Tibial nerve (tissue), 4 donors: Measurements from ENCODE around the gene TSSK6. TPM values are rescaled to one million over a fixed set of nuclear protein-coding genes. Genes with fewer than 3 reads are reported as not detected.

Experiments
- DNase-seq, 2 donors: peaks; one replicate each; pipeline ENCODE4 v3.0.0-alpha.2; 2019; ENCODE audit warnings: low spot score in 2 of 2
- H3K27ac ChIP-seq, 4 donors: fragments of 200-600 bp; sonication (generic) in 3 of 4; one replicate each; pipeline ENCODE4 v1.5.1; 2017 to 2019; ENCODE audit warnings: mild to moderate bottlenecking in 1 of 4
- H3K27me3 ChIP-seq, 2 donors: fragments of 200-600 bp; sonication (generic) in 1 of 2; one replicate each; pipeline versions ENCODE4 v1.5.1 to v1.6.0; 2017 to 2019
- H3K36me3 ChIP-seq, 3 donors: fragments of 200-600 bp; sonication (generic); one replicate each; pipeline ENCODE4 v1.5.1; 2018 to 2019
- H3K4me1 ChIP-seq, 4 donors: fragments of 200-600 bp; sonication (generic) in 3 of 4; one replicate each; pipeline ENCODE4 v1.5.1; 2017 to 2019
- H3K4me3 ChIP-seq, 4 donors: fragments of 200-600 bp; sonication (generic) in 3 of 4; one replicate each; pipeline ENCODE4 v1.5.1; 2017 to 2019; ENCODE audit warnings: mild to moderate bottlenecking in 1 of 4, moderate library complexity in 1 of 4
- H3K9me3 ChIP-seq, 4 donors: fragments of 200-600 bp; sonication (generic) in 3 of 4; one replicate each; pipeline ENCODE4 v1.5.1; 2017 to 2019
- EP300 ChIP-seq, 2 donors: sonication (generic); formaldehyde crosslinking; IDR thresholded peaks; one replicate each; pipeline ENCODE4 v1.6.1; 2017; ENCODE audit warnings: antibody characterized with exemption in 2 of 2, mild to moderate bottlenecking in 1 of 2
- POLR2A ChIP-seq, 2 donors: fragments of 450-650 bp; IDR thresholded peaks; one replicate each; pipeline ENCODE4 v1.6.1; 2017; ENCODE audit warnings: antibody characterized with exemption in 2 of 2, mild to moderate bottlenecking in 2 of 2, moderate library complexity in 2 of 2
- WGBS, 2 donors: methylation state at CpG; one replicate each; pipeline ENCODE4 v1.1.5; 2018; 5-methylcytosine and 5-hydroxymethylcytosine counted together
- total RNA-seq, 4 donors: library from RNA; depleted of rRNA; stranded (reverse); fragments of >200 nt; gene quantifications; one replicate each; pipeline ENCODE4 v1.1.0, GENCODE V29; 2016
- TF ChIP-seq, protein P1 (sequence below), 5 experiments: fragments of 200-600 bp in 3 of 5; fragments of 450-650 bp in 2 of 5; sonication (generic) in 3 of 5; IDR thresholded peaks; one replicate each; pipeline ENCODE4 v1.5.1; 2016 to 2019; ENCODE audit warnings: antibody characterized with exemption in 5 of 5, mild to moderate bottlenecking in 3 of 5, moderate library complexity in 2 of 5

Gene TSSK6
- total RNA-seq, 4 donors from 2014 or later: 1.8 to 7.2 (median 3.7) TPM

DNA sequence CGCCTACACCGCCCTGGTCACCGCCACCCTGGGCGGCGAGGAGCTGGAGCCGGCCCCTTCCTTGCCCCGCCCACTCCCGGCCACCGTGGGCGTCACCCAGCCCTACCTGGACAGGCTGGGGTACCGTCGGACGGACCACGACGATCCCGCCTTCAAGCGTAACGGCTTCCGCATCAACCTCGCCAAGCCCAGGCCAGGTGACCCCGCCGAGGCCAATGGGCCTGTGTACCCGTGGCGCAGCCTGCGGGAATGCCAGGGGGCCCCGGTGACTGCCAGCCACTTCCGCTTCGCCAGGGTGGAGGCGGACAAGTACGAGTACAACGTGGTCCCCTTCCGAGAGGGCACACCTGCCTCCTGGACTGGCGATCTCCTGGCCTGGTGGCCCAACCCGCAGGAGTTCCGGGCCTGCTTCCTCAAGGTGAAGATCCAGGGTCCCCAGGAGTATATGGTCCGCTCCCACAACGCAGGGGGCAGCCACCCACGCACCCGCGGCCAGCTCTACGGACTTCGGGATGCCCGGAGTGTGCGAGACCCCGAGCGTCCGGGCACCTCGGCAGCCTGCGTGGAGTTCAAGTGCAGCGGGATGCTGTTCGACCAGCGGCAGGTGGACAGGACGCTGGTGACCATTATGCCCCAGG lies 29.7 kb upstream of the TSSK6 start:
- H3K27me3 ChIP-seq: peaks cover 2 to 86% of the 10 kb centered on the region in 2 donors
- H3K4me1 ChIP-seq: peaks cover 0 to 22% (median 10%) of the 10 kb centered on the region in 4 donors
- H3K9me3 ChIP-seq: peaks cover 0 to 4% (median 0%) of the 10 kb centered on the region in 4 donors
- DNase-seq: no peak
- H3K36me3 ChIP-seq: no peaks in the 10 kb centered on the region
- no peak overlapping the region for H3K27ac ChIP-seq
- H3K4me3 ChIP-seq: no peak overlapping the region
- TF ChIP-seq POLR2A (IDR thresholded peaks at IDR 0.05) (no peak), EP300 (IDR thresholded peaks at IDR 0.05) (no peak)
- TF ChIP-seq, protein P1, sequence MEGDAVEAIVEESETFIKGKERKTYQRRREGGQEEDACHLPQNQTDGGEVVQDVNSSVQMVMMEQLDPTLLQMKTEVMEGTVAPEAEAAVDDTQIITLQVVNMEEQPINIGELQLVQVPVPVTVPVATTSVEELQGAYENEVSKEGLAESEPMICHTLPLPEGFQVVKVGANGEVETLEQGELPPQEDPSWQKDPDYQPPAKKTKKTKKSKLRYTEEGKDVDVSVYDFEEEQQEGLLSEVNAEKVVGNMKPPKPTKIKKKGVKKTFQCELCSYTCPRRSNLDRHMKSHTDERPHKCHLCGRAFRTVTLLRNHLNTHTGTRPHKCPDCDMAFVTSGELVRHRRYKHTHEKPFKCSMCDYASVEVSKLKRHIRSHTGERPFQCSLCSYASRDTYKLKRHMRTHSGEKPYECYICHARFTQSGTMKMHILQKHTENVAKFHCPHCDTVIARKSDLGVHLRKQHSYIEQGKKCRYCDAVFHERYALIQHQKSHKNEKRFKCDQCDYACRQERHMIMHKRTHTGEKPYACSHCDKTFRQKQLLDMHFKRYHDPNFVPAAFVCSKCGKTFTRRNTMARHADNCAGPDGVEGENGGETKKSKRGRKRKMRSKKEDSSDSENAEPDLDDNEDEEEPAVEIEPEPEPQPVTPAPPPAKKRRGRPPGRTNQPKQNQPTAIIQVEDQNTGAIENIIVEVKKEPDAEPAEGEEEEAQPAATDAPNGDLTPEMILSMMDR (IDR thresholded peaks at IDR 0.05): no peak
- whole genome bisulfite sequencing, 2 donors: 84 to 88% methylated on average over 22 to 24 of the region's 53 CpGs

DNA sequence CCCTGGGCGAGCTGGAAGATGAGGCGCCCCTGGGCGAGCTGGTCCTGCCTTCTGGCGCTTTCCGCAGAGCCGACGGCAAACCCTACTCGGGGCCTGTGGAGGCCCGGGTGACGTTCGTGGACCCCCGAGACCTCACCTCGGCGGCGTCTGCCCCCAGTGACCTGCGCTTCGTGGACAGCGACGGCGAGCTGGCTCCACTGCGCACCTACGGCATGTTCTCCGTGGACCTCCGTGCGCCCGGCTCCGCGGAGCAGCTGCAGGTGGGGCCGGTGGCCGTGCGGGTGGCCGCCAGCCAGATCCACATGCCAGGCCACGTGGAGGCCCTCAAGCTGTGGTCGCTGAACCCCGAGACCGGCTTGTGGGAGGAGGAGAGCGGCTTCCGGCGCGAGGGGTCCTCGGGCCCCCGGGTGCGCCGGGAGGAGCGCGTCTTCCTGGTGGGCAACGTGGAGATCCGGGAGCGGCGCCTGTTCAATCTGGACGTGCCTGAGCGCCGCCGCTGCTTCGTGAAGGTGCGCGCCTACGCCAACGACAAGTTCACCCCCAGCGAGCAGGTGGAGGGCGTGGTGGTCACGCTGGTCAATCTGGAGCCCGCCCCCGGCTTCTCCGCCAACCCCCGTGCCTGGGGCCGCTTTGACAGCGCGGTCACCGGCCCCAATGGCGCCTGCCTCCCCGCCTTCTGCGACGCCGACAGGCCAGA lies 29.1 kb upstream of the TSSK6 start:
- H3K4me1 ChIP-seq: peaks cover 0 to 27% (median 10%) of the 10 kb centered on the region in 4 donors
- no peak overlapping the region for H3K4me3 ChIP-seq
- H3K9me3 ChIP-seq: peaks cover 0 to 5% (median 0%) of the 10 kb centered on the region in 4 donors
- TF ChIP-seq, protein P1 (IDR thresholded peaks at IDR 0.05): no peak
- no peak for TF ChIP-seq EP300 (IDR thresholded peaks at IDR 0.05)
- TF ChIP-seq POLR2A (IDR thresholded peaks at IDR 0.05): no peak
- WGBS, 2 donors: 85 to 92% methylated on average over 44 to 70 of the region's 75 CpGs
- peaks cover 2 to 89% of the 10 kb centered on the region in 2 donors for H3K27me3 ChIP-seq
- no peaks in the 10 kb centered on the region for H3K36me3 ChIP-seq
- no peak overlapping the region for H3K27ac ChIP-seq
- DNase-seq: no peak

DNA sequence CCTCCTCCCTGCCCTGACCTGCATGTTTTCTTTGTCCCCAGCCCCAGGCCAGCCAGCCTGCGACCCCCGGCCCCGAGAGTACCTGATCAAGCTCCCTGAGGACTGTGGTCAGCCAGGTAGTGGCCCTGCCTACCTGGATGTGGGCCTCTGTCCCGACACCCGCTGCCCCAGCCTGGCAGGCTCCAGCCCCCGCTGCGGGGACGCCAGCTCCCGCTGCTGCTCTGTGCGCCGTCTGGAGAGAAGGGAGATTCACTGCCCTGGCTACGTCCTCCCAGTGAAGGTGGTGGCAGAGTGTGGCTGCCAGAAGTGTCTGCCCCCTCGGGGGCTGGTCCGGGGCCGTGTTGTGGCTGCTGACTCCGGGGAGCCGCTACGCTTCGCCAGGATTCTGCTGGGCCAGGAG lies 28.3 kb upstream of the TSSK6 start:
- H3K27me3 ChIP-seq: peaks cover 2 to 89% of the 10 kb centered on the region in 2 donors
- 85 to 87% methylated on average over 12 to 19 of the region's 19 CpGs for WGBS, 2 donors
- H3K4me1 ChIP-seq: peaks cover 0 to 33% (median 14%) of the 10 kb centered on the region in 4 donors
- TF ChIP-seq POLR2A (IDR thresholded peaks at IDR 0.05): no peak
- TF ChIP-seq EP300 (IDR thresholded peaks at IDR 0.05): no peak
- TF ChIP-seq, protein P1 (IDR thresholded peaks at IDR 0.05): no peak
- H3K27ac ChIP-seq: no peak overlapping the region
- H3K4me3 ChIP-seq: no peak overlapping the region
- no peaks in the 10 kb centered on the region for H3K36me3 ChIP-seq
- H3K9me3 ChIP-seq: peaks cover 0 to 5% (median 0%) of the 10 kb centered on the region in 4 donors
- DNase-seq: no peak

DNA sequence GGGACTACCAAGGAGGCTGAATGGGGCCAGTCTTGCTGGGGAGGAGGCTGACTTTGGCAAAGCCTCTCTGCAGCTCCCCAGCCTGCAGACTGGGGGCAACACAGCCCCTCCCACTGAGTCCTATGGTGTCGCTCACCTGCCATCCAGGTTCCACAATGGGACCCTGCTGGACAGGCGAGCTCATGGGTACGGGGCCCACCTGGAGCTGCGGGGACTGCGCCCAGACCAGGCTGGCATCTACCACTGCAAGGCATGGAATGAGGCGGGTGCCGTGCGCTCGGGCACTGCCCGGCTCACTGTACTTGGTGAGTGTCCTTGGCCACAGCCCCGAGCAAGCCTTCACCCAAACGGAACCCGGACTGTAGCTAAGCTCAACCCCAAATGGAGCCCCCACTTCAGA lies 27.8 kb upstream of the TSSK6 start:
- WGBS, 2 donors: 87 to 93% methylated on average over 8 to 13 of the region's 13 CpGs
- Histone ChIP-seq H3K36me3 (no peaks in the 10 kb centered on the region), H3K27me3 (peaks cover 2 to 89% of the 10 kb centered on the region in 2 donors), H3K27ac (no peak overlapping the region), H3K4me3 (no peak overlapping the region), H3K9me3 (peaks cover 0 to 5% (median 0%) of the 10 kb centered on the region in 4 donors), H3K4me1 (peaks cover 0 to 38% (median 19%) of the 10 kb centered on the region in 4 donors)
- TF ChIP-seq POLR2A (IDR thresholded peaks at IDR 0.05): no peak
- TF ChIP-seq, protein P1 (IDR thresholded peaks at IDR 0.05): no peak
- no peak for TF ChIP-seq EP300 (IDR thresholded peaks at IDR 0.05)
- no peak for DNase-seq

DNA sequence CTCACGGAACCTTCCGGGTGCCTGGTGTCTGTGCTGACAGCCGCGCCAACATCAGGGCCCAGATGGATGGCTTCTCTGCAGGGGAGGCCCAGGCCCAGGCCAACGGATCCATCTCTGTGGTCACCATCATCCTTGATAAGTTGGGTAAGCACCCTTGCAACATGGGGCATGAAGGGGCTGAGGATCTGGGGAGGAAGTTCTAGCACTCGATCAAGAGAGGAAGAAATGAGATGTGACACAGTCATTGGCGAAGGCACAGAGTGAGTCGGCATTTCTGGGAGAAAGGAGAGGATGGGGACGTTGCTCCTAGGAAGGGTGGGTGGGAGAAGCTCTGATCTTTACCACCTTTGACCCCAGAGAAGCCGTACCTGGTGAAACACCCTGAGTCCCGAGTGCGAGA lies 27.2 kb upstream of the TSSK6 start:
- peaks cover 0 to 5% (median 0%) of the 10 kb centered on the region in 4 donors for H3K9me3 ChIP-seq
- WGBS, 2 donors: 76 to 84% methylated on average over 10 to 11 of the region's 12 CpGs
- TF ChIP-seq POLR2A (IDR thresholded peaks at IDR 0.05) (no peak), EP300 (IDR thresholded peaks at IDR 0.05) (no peak)
- TF ChIP-seq, protein P1 (IDR thresholded peaks at IDR 0.05): no peak

More for the DNA sequence above, 27.2 kb upstream of the TSSK6 start:
- H3K36me3 ChIP-seq: no peaks in the 10 kb centered on the region
- no peak for DNase-seq
- H3K4me1 ChIP-seq: peaks cover 0 to 42% (median 22%) of the 10 kb centered on the region in 4 donors
- no peak overlapping the region for H3K4me3 ChIP-seq
- peaks cover 2 to 89% of the 10 kb centered on the region in 2 donors for H3K27me3 ChIP-seq
- no peak overlapping the region for H3K27ac ChIP-seq
